Glutamatergic neuron (in vitro differentiated cells): Measurements from ENCODE around the gene NEUROD1. TPM values are rescaled to one million over a fixed set of nuclear protein-coding genes. Genes with fewer than 3 reads are reported as not detected.
A peak's percentile ranks its signal among the peaks of the same experiment; 100 is the strongest.
"Not testable (repeated sequence)": the region's sequence is repeated elsewhere in the genome, so short reads cannot be mapped to it uniquely, and the experiment has no call there.

Experiments used
- DNase-seq: peaks from one replicate; pipeline ENCODE4 v3.0.0; 2022
- H3K27ac Mint-ChIP-seq: one replicate; pipeline ENCODE4 v1.8.0; 2020; ENCODE audit warnings: mild to moderate bottlenecking, mixed read lengths, inconsistent platforms; ENCODE audit not compliant: unreplicated experiment
- H3K27me3 Mint-ChIP-seq: one replicate; pipeline ENCODE4 v1.8.0; 2020; ENCODE audit warnings: mild to moderate bottlenecking, moderate library complexity, mixed read lengths, inconsistent platforms; ENCODE audit not compliant: unreplicated experiment
- H3K36me3 Mint-ChIP-seq: one replicate; pipeline ENCODE4 v1.8.0; 2020; ENCODE audit warnings: mild to moderate bottlenecking, mixed read lengths, inconsistent platforms; ENCODE audit not compliant: unreplicated experiment
- H3K4me1 Mint-ChIP-seq: one replicate; pipeline ENCODE4 v1.8.0; 2020; ENCODE audit warnings: mild to moderate bottlenecking, low read depth, mixed read lengths, inconsistent platforms; ENCODE audit not compliant: unreplicated experiment
- H3K4me3 Mint-ChIP-seq: one replicate; pipeline ENCODE4 v1.8.0; 2020; ENCODE audit warnings: mild to moderate bottlenecking, mixed read lengths, inconsistent platforms; ENCODE audit not compliant: unreplicated experiment
- H3K9me3 Mint-ChIP-seq: one replicate; pipeline ENCODE4 v1.8.0; 2020; ENCODE audit warnings: mild to moderate bottlenecking, moderate library complexity, mixed read lengths, inconsistent platforms; ENCODE audit not compliant: unreplicated experiment
- CTCF ChIP-seq: fragments of 200-600 bp; sonication (generic); IDR thresholded peaks from one replicate; pipeline ENCODE4 v1.5.0; 2021; ENCODE audit not compliant: partially characterized antibody, unreplicated experiment
- total RNA-seq: library from RNA; stranded (reverse); fragmentation: NEBNext Ultra II Directional; extraction: Animal tissue kit (Norgen Biotek cat#: 25700); gene quantifications from one replicate; pipeline ENCODE4 v1.2.1, GENCODE V29; 2021; ENCODE audit not compliant: unreplicated experiment

Gene NEUROD1
- total RNA-seq, 1 donor from 2014 or later, result 65.5 TPM

- Mint-ChIP-seq H3K9me3 (peaks cover 3% of the 10 kb centered on the region), H3K4me3 (no peak overlapping the region), H3K4me1 (peaks cover 5% of the 10 kb centered on the region), H3K27me3 (peaks cover 5% of the 10 kb centered on the region), H3K36me3 (peaks cover 16% of the 10 kb centered on the region), H3K27ac (no peak overlapping the region)
- peak; percentile 79 for TF ChIP-seq CTCF
- peak; percentile 67 for DNase-seq
These were observed 34.8 kb upstream of the NEUROD1 start for GRCh38 chr2:181715033-181715630.

- H3K36me3 Mint-ChIP-seq, result peaks cover 25% of the 10 kb centered on the region
- not testable (repeated sequence) for H3K4me3 Mint-ChIP-seq, H3K27me3 Mint-ChIP-seq, DNase-seq, H3K27ac Mint-ChIP-seq, H3K9me3 Mint-ChIP-seq, H3K4me1 Mint-ChIP-seq
These were observed 30.7 kb upstream of the NEUROD1 start for GRCh38 chr2:181711051-181711450.

- not testable (repeated sequence) for H3K4me1 Mint-ChIP-seq, H3K27me3 Mint-ChIP-seq, H3K27ac Mint-ChIP-seq, DNase-seq, H3K4me3 Mint-ChIP-seq
- Mint-ChIP-seq H3K36me3 (peaks cover 19% of the 10 kb centered on the region), H3K9me3 (peaks cover 13% of the 10 kb centered on the region)
These were observed 22.2 kb upstream of the NEUROD1 start for GRCh38 chr2:181702519-181702918.

- Mint-ChIP-seq H3K36me3 (peaks cover 8% of the 10 kb centered on the region), H3K27ac (no peak overlapping the region), H3K4me3 (no peak overlapping the region), H3K4me1 (peaks cover 3% of the 10 kb centered on the region), H3K9me3 (peaks cover 1% of the 10 kb centered on the region), H3K27me3 (peaks cover 3% of the 10 kb centered on the region)
- TF ChIP-seq CTCF, result no peak
- no peak for DNase-seq
These were observed 17.9 kb upstream of the NEUROD1 start for GRCh38 chr2:181698223-181698622.

- H3K4me3 Mint-ChIP-seq, result no peak overlapping the region
- no peak overlapping the region for H3K27ac Mint-ChIP-seq
- peaks cover 3% of the 10 kb centered on the region for H3K27me3 Mint-ChIP-seq
- H3K4me1 Mint-ChIP-seq, result peaks cover 3% of the 10 kb centered on the region
- peaks cover under 1% of the 10 kb centered on the region for H3K9me3 Mint-ChIP-seq
- no peak for DNase-seq
- peaks cover 4% of the 10 kb centered on the region for H3K36me3 Mint-ChIP-seq
- no peak for TF ChIP-seq CTCF
These were observed 17.3 kb upstream of the NEUROD1 start for GRCh38 chr2:181697571-181697970.

GRCh38 chr2:181697126-181697525, 16.8 kb upstream of the NEUROD1 start:
- Mint-ChIP-seq H3K27me3 (peaks cover 3% of the 10 kb centered on the region), H3K27ac (no peak overlapping the region), H3K4me3 (no peak overlapping the region), H3K36me3 (no peaks in the 10 kb centered on the region), H3K9me3 (no peaks in the 10 kb centered on the region), H3K4me1 (peaks cover 3% of the 10 kb centered on the region)
- no peak for DNase-seq
- no peak for TF ChIP-seq CTCF
